NCI-H2107 treated with DMSO at 0.1 percent for 48 hours (cell line): Measurements from ENCODE around the gene B4GALNT1.
A peak's percentile ranks its signal among the peaks of the same experiment; 100 is the strongest.
"Not testable (repeated sequence)": the region's sequence is repeated elsewhere in the genome, so short reads cannot be mapped to it uniquely, and the experiment has no call there.

Experiments used
- DNase-seq: peaks from one replicate; lab custom pipeline; 2025; ENCODE audit not compliant: unreplicated experiment; lab: John Stamatoyannopoulos, UW

Gene B4GALNT1

GRCh38 chr12:57588951-57589610 lies 43.9 kb downstream of the B4GALNT1 start:
- DNase-seq = not testable (repeated sequence)

GRCh38 chr12:57586832-57587429 lies 46.1 kb downstream of the B4GALNT1 start:
- DNase-seq = no peak

GRCh38 chr12:57586128-57586527 lies 46.9 kb downstream of the B4GALNT1 start:
- no peak for DNase-seq

- no peak for DNase-seq
Measured at GRCh38 chr12:57585156-57585555, 47.8 kb downstream of the B4GALNT1 start.

- no peak for DNase-seq
Measured at GRCh38 chr12:57584690-57585089, 48.3 kb downstream of the B4GALNT1 start.

GRCh38 chr12:57584050-57584449 lies 49.0 kb downstream of the B4GALNT1 start:
- no peak for DNase-seq

- peak; percentile 79 for DNase-seq
Measured at GRCh38 chr12:57583008-57583831, 49.8 kb downstream of the B4GALNT1 start.

GRCh38 chr12:57582440-57582839 lies 50.6 kb downstream of the B4GALNT1 start:
- DNase-seq = no peak

- DNase-seq = no peak
Measured at GRCh38 chr12:57581802-57582201, 51.2 kb downstream of the B4GALNT1 start.

- DNase-seq = no peak
Measured at GRCh38 chr12:57580466-57580795, 52.6 kb downstream of the B4GALNT1 start.

GRCh38 chr12:57579677-57580465 lies 53.1 kb downstream of the B4GALNT1 start:
- DNase-seq = no peak

GRCh38 chr12:57579011-57579410 lies 54.0 kb downstream of the B4GALNT1 start:
- DNase-seq = no peak

GRCh38 chr12:57577981-57578758 lies 54.8 kb downstream of the B4GALNT1 start:
- DNase-seq = no peak

GRCh38 chr12:57576613-57577160 lies 56.3 kb downstream of the B4GALNT1 start:
- DNase-seq = no peak
